GM23338 (cell line): ENCODE results near the gene ITCH.

ENCODE experiments used
- CREB1 ChIP-seq: fragments of 250-450 bp; sonication (Bioruptor Pico); IDR thresholded peaks from 2 replicates; pipeline ENCODE4 v1.5.0; 2020; ENCODE audit warnings: low read depth, mild to moderate bottlenecking, moderate library complexity
- EZH2 ChIP-seq: fragments of 200-600 bp; sonication (generic); IDR thresholded peaks from one replicate; pipeline ENCODE4 v1.8.0; 2017; ENCODE audit warnings: antibody characterized with exemption, mild to moderate bottlenecking, low read depth; ENCODE audit not compliant: unreplicated experiment
- EZH2phosphoT487 ChIP-seq: fragments of 200-600 bp; sonication (generic); IDR thresholded peaks from one replicate; pipeline ENCODE4 v1.8.1; 2018; ENCODE audit warnings: antibody characterized with exemption; ENCODE audit not compliant: unreplicated experiment
- JUNB ChIP-seq: IDR thresholded peaks from one replicate; pipeline ENCODE4 v1.6.1; 2016; ENCODE audit warnings: antibody characterized with exemption; ENCODE audit not compliant: unreplicated experiment
- POLR2AphosphoS5 ChIP-seq: IDR thresholded peaks from 2 replicates; pipeline ENCODE4 v1.6.1; 2016; ENCODE audit warnings: antibody characterized with exemption, low read depth
- REST ChIP-seq: IDR thresholded peaks from one replicate; pipeline ENCODE4 v1.6.1; 2018; ENCODE audit warnings: antibody characterized with exemption; ENCODE audit not compliant: unreplicated experiment
- TF ChIP-seq, protein P1 (sequence below), 2 experiments: fragments of 200-600 bp in 1 of 2; sonication (generic) in 1 of 2; conservative IDR thresholded peaks; 2 replicates each; pipeline versions ENCODE4 v1.5.1 to v1.6.1; 2016 to 2017; ENCODE audit warnings: antibody characterized with exemption in 2 of 2, low read depth in 2 of 2, mild to moderate bottlenecking in 2 of 2, moderate library complexity in 1 of 2
- TF ChIP-seq, protein P2 (sequence below): IDR thresholded peaks from 2 replicates; pipeline ENCODE4 v1.6.1; 2016; ENCODE audit warnings: antibody characterized with exemption
- TF ChIP-seq, protein P3 (sequence below): fragments of 250-450 bp; sonication (Bioruptor Pico); IDR thresholded peaks from 2 replicates; pipeline ENCODE4 v1.5.0; 2020; ENCODE audit warnings: mild to moderate bottlenecking, moderate library complexity

DNA sequence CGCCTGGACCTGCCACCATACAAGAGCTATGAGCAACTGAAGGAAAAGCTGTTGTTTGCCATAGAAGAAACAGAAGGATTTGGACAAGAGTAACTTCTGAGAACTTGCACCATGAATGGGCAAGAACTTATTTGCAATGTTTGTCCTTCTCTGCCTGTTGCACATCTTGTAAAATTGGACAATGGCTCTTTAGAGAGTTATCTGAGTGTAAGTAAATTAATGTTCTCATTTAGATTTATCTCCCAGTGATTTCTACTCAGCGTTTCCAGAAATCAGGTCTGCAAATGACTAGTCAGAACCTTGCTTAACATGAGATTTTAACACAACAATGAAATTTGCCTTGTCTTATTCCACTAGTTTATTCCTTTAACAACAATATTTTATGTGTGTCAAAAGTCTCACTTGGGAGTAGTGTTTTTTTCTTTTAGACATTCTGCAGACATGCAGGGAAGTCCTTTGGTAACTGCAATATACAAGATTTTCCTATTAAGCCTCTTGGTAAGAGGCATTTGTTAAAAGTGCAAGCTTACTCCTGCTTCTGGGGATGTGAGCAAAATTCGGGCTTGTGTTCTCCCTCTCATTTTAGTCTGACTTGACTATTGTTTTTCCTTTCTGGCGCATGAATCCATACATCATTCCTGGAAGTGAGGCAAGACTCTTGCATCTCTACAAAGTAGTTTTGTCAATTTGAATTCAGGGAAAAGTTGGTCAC is 144.8 kb downstream of the ITCH start:
- TF ChIP-seq, protein P1, sequence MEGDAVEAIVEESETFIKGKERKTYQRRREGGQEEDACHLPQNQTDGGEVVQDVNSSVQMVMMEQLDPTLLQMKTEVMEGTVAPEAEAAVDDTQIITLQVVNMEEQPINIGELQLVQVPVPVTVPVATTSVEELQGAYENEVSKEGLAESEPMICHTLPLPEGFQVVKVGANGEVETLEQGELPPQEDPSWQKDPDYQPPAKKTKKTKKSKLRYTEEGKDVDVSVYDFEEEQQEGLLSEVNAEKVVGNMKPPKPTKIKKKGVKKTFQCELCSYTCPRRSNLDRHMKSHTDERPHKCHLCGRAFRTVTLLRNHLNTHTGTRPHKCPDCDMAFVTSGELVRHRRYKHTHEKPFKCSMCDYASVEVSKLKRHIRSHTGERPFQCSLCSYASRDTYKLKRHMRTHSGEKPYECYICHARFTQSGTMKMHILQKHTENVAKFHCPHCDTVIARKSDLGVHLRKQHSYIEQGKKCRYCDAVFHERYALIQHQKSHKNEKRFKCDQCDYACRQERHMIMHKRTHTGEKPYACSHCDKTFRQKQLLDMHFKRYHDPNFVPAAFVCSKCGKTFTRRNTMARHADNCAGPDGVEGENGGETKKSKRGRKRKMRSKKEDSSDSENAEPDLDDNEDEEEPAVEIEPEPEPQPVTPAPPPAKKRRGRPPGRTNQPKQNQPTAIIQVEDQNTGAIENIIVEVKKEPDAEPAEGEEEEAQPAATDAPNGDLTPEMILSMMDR (conservative IDR thresholded peaks at IDR 0.05; ENCODE audit: low read depth in 2 of 2), result no peak
- TF ChIP-seq CREB1 (CRISPR knock-in tag) (no peak), EZH2phosphoT487 (no peak), POLR2AphosphoS5 (no peak), EZH2 (no peak), JUNB (no peak), REST (no peak)
- TF ChIP-seq, protein P2, sequence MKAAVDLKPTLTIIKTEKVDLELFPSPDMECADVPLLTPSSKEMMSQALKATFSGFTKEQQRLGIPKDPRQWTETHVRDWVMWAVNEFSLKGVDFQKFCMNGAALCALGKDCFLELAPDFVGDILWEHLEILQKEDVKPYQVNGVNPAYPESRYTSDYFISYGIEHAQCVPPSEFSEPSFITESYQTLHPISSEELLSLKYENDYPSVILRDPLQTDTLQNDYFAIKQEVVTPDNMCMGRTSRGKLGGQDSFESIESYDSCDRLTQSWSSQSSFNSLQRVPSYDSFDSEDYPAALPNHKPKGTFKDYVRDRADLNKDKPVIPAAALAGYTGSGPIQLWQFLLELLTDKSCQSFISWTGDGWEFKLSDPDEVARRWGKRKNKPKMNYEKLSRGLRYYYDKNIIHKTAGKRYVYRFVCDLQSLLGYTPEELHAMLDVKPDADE, result no peak
- TF ChIP-seq, protein P3, sequence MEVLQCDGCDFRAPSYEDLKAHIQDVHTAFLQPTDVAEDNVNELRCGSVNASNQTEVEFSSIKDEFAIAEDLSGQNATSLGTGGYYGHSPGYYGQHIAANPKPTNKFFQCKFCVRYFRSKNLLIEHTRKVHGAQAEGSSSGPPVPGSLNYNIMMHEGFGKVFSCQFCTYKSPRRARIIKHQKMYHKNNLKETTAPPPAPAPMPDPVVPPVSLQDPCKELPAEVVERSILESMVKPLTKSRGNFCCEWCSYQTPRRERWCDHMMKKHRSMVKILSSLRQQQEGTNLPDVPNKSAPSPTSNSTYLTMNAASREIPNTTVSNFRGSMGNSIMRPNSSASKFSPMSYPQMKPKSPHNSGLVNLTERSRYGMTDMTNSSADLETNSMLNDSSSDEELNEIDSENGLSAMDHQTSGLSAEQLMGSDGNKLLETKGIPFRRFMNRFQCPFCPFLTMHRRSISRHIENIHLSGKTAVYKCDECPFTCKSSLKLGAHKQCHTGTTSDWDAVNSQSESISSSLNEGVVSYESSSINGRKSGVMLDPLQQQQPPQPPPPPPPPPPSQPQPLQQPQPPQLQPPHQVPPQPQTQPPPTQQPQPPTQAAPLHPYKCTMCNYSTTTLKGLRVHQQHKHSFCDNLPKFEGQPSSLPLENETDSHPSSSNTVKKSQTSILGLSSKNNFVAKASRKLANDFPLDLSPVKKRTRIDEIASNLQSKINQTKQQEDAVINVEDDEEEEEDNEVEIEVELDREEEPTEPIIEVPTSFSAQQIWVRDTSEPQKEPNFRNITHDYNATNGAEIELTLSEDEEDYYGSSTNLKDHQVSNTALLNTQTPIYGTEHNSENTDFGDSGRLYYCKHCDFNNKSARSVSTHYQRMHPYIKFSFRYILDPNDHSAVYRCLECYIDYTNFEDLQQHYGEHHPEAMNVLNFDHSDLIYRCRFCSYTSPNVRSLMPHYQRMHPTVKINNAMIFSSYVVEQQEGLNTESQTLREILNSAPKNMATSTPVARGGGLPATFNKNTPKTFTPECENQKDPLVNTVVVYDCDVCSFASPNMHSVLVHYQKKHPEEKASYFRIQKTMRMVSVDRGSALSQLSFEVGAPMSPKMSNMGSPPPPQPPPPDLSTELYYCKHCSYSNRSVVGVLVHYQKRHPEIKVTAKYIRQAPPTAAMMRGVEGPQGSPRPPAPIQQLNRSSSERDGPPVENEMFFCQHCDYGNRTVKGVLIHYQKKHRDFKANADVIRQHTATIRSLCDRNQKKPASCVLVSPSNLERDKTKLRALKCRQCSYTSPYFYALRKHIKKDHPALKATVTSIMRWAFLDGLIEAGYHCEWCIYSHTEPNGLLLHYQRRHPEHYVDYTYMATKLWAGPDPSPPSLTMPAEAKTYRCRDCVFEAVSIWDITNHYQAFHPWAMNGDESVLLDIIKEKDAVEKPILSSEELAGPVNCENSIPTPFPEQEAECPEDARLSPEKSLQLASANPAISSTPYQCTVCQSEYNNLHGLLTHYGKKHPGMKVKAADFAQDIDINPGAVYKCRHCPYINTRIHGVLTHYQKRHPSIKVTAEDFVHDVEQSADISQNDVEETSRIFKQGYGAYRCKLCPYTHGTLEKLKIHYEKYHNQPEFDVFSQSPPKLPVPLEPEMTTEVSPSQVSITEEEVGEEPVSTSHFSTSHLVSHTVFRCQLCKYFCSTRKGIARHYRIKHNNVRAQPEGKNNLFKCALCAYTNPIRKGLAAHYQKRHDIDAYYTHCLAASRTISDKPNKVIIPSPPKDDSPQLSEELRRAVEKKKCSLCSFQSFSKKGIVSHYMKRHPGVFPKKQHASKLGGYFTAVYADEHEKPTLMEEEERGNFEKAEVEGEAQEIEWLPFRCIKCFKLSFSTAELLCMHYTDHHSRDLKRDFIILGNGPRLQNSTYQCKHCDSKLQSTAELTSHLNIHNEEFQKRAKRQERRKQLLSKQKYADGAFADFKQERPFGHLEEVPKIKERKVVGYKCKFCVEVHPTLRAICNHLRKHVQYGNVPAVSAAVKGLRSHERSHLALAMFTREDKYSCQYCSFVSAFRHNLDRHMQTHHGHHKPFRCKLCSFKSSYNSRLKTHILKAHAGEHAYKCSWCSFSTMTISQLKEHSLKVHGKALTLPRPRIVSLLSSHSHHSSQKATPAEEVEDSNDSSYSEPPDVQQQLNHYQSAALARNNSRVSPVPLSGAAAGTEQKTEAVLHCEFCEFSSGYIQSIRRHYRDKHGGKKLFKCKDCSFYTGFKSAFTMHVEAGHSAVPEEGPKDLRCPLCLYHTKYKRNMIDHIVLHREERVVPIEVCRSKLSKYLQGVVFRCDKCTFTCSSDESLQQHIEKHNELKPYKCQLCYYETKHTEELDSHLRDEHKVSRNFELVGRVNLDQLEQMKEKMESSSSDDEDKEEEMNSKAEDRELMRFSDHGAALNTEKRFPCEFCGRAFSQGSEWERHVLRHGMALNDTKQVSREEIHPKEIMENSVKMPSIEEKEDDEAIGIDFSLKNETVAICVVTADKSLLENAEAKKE, result no peak
